GM23338 (cell line): ENCODE data around the gene PCSK6. TPM values are rescaled to one million over a fixed set of nuclear protein-coding genes. Genes with fewer than 3 reads are reported as not detected.

Source experiments
- ATAC-seq: fragments of 200-7000 bp; cut with Tn5 transposase; 3 replicates; pipeline ENCODE4 v1.9.1; 2020
- DNase-seq: peaks from one replicate; pipeline ENCODE4 v3.0.0-alpha.2; 2015; ENCODE audit warnings: low spot score
- H2AFZ ChIP-seq: fragments of 200-600 bp; sonication (generic); 2 replicates; pipeline ENCODE4 v1.8.0; 2016; ENCODE audit warnings: antibody characterized with exemption, mild to moderate bottlenecking, moderate library complexity
- H3F3A ChIP-seq: fragments of 200-600 bp; sonication (generic); replicated peaks from 2 replicates; pipeline ENCODE4 v1.8.0; 2017; ENCODE audit warnings: antibody characterized with exemption, mixed run types, low read depth
- H3K27ac ChIP-seq: fragments of 200-600 bp; sonication (generic); 2 replicates; pipeline ENCODE4 v1.6.1; 2016; ENCODE audit warnings: low read depth
- H3K27me3 ChIP-seq: fragments of 200-600 bp; sonication (generic); 2 replicates; pipeline ENCODE4 v1.8.0; 2016; ENCODE audit warnings: mild to moderate bottlenecking, mixed run types, moderate library complexity; ENCODE audit not compliant: insufficient read depth
- H3K36me3 ChIP-seq: fragments of 200-600 bp; sonication (generic); 2 replicates; pipeline ENCODE4 v1.8.0; 2016; ENCODE audit warnings: mild to moderate bottlenecking; ENCODE audit not compliant: insufficient read depth
- H3K4me1 ChIP-seq: fragments of 200-600 bp; sonication (generic); 2 replicates; pipeline ENCODE4 v1.8.0; 2016; ENCODE audit warnings: mild to moderate bottlenecking, moderate library complexity; ENCODE audit not compliant: insufficient read depth
- H3K4me2 ChIP-seq: fragments of 200-600 bp; sonication (generic); 2 replicates; pipeline ENCODE4 v1.7.1; 2017; ENCODE audit warnings: mixed run types
- H3K4me3 ChIP-seq: fragments of 200-600 bp; sonication (generic); 2 replicates; pipeline ENCODE4 v1.6.1; 2016; ENCODE audit warnings: mixed run types
- H3K79me2 ChIP-seq: fragments of 200-600 bp; sonication (generic); replicated peaks from 2 replicates; pipeline ENCODE4 v1.8.0; 2017; ENCODE audit warnings: mild to moderate bottlenecking; ENCODE audit not compliant: insufficient read depth
- H3K9me2 ChIP-seq: fragments of 200-600 bp; sonication (generic); 2 replicates; pipeline ENCODE4 v1.8.0; 2017; ENCODE audit not compliant: insufficient read depth
- H4K20me1 ChIP-seq: fragments of 200-600 bp; sonication (generic); replicated peaks from 2 replicates; pipeline ENCODE4 v1.8.0; 2017; ENCODE audit warnings: mild to moderate bottlenecking; ENCODE audit not compliant: insufficient read depth
- H3K27ac Mint-ChIP-seq: 2 replicates; pipeline ENCODE4 v1.8.0; 2020; ENCODE audit warnings: inconsistent platforms, mild to moderate bottlenecking, moderate library complexity, mixed read lengths
- H3K27me3 Mint-ChIP-seq: 3 replicates; pipeline ENCODE4 v1.8.0; 2022; ENCODE audit warnings: low read depth, mild to moderate bottlenecking, moderate library complexity, mixed read lengths, inconsistent platforms; ENCODE audit not compliant: insufficient read depth, poor library complexity
- H3K36me3 Mint-ChIP-seq: 3 replicates; pipeline ENCODE4 v1.8.0; 2021; ENCODE audit warnings: low read depth, mild to moderate bottlenecking, inconsistent platforms, moderate library complexity, mixed read lengths
- H3K4me1 Mint-ChIP-seq: 3 replicates; pipeline ENCODE4 v1.8.0; 2020; ENCODE audit warnings: mild to moderate bottlenecking, inconsistent platforms, mixed read lengths
- H3K4me3 Mint-ChIP-seq: 3 replicates; pipeline ENCODE4 v1.8.0; 2021; ENCODE audit warnings: moderate library complexity, mild to moderate bottlenecking, inconsistent platforms, mixed read lengths
- H3K9me3 Mint-ChIP-seq: 3 replicates; pipeline ENCODE4 v1.8.0; 2020; ENCODE audit warnings: moderate library complexity, mild to moderate bottlenecking, inconsistent platforms, mixed read lengths
- CREB1 ChIP-seq: fragments of 250-450 bp; sonication (Bioruptor Pico); IDR thresholded peaks from 2 replicates; pipeline ENCODE4 v1.5.0; 2020; ENCODE audit warnings: low read depth, mild to moderate bottlenecking, moderate library complexity
- CTCF ChIP-seq, 2 experiments: fragments of 200-600 bp in 1 of 2; sonication (generic) in 1 of 2; conservative IDR thresholded peaks; 2 replicates each; pipeline versions ENCODE4 v1.5.1 to v1.6.1; 2016 to 2017; ENCODE audit warnings: antibody characterized with exemption in 2 of 2, low read depth in 2 of 2, mild to moderate bottlenecking in 2 of 2, moderate library complexity in 1 of 2
- EZH2 ChIP-seq: fragments of 200-600 bp; sonication (generic); IDR thresholded peaks from one replicate; pipeline ENCODE4 v1.8.0; 2017; ENCODE audit warnings: antibody characterized with exemption, mild to moderate bottlenecking, low read depth; ENCODE audit not compliant: unreplicated experiment
- EZH2phosphoT487 ChIP-seq: fragments of 200-600 bp; sonication (generic); IDR thresholded peaks from one replicate; pipeline ENCODE4 v1.8.1; 2018; ENCODE audit warnings: antibody characterized with exemption; ENCODE audit not compliant: unreplicated experiment
- JUNB ChIP-seq: IDR thresholded peaks from one replicate; pipeline ENCODE4 v1.6.1; 2016; ENCODE audit warnings: antibody characterized with exemption; ENCODE audit not compliant: unreplicated experiment
- NANOG ChIP-seq: IDR thresholded peaks from 2 replicates; pipeline ENCODE4 v1.6.1; 2016; ENCODE audit warnings: antibody characterized with exemption, borderline replicate concordance
- POLR2AphosphoS5 ChIP-seq: IDR thresholded peaks from 2 replicates; pipeline ENCODE4 v1.6.1; 2016; ENCODE audit warnings: antibody characterized with exemption, low read depth
- STAT1 ChIP-seq: IDR thresholded peaks from one replicate; pipeline ENCODE4 v1.6.1; 2016; ENCODE audit warnings: antibody characterized with exemption; ENCODE audit not compliant: unreplicated experiment
- ZNF114 ChIP-seq: fragments of 250-450 bp; sonication (Bioruptor Pico); IDR thresholded peaks from 2 replicates; pipeline ENCODE4 v1.5.0; 2020; ENCODE audit warnings: mild to moderate bottlenecking, moderate library complexity
- ZNF331 ChIP-seq: fragments of 250-450 bp; sonication (Bioruptor Pico); IDR thresholded peaks from 2 replicates; pipeline ENCODE4 v1.5.0; 2020; ENCODE audit warnings: low read depth, mild to moderate bottlenecking, moderate library complexity
- polyA plus RNA-seq: library from polyadenylated mRNA; unstranded; fragments of >200 nt; fragmentation: Nextera tagmentation; extraction: Ambion mirVana; gene quantifications from 2 replicates; pipeline ENCODE4 v1.2.1, GENCODE V29; 2016
- total RNA-seq: library from RNA; depleted of rRNA; stranded (reverse); fragments of >200 nt; shearing (Covaris generic); gene quantifications from 2 replicates; pipeline ENCODE4 v1.2.3, GENCODE V29; 2014
- TF ChIP-seq, protein P1 (sequence below): IDR thresholded peaks from one replicate; pipeline ENCODE4 v1.6.1; 2018; ENCODE audit warnings: antibody characterized with exemption; ENCODE audit not compliant: unreplicated experiment
- TF ChIP-seq, protein P2 (sequence below): IDR thresholded peaks from 2 replicates; pipeline ENCODE4 v1.6.1; 2016; ENCODE audit warnings: antibody characterized with exemption
- TF ChIP-seq, protein P3 (sequence below): fragments of 250-450 bp; sonication (Bioruptor Pico); IDR thresholded peaks from 2 replicates; pipeline ENCODE4 v1.5.0; 2020; ENCODE audit warnings: mild to moderate bottlenecking, moderate library complexity

PCSK6 gene
- total and polyA plus RNA-seq, 2 experiments from 2014 or later = 1.7 to 6.7 TPM

DNA sequence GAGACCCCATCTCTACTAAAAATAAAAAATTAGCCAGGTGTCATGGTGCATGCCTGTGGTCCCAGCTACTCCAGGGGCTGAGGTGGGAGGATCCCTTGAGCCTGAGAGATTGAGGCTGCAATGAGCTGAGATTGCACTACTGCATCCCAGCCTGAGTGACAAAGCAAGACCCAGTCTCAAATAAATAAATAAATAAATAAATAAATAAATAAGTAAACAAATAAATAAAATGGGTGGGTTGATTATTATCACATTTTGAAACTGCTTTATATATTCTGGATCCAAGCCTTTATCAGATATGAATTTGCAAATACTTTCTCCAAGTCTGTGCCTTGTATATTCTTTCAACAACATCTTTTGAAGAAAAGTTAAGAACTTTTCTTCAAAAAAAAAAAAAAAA lies 22.2 kb upstream of the PCSK6 start:
- no peaks in the 10 kb centered on the region for H3K9me2 ChIP-seq
- Mint-ChIP-seq H3K27me3 (peaks cover 6% of the 10 kb centered on the region), H3K9me3 (peaks cover 6% of the 10 kb centered on the region; the same call in 1 of the 3 replicates), H3K4me1 (no peaks in the 10 kb centered on the region), H3K27ac (no peak overlapping the region), H3K4me3 (no peak overlapping the region), H3K36me3 (no peaks in the 10 kb centered on the region)
- H3K27ac ChIP-seq = no peak overlapping the region
- no peak overlapping the region for H3K4me3 ChIP-seq
- TF ChIP-seq STAT1 = no peak
- no peak for TF ChIP-seq NANOG
- TF ChIP-seq, protein P1, sequence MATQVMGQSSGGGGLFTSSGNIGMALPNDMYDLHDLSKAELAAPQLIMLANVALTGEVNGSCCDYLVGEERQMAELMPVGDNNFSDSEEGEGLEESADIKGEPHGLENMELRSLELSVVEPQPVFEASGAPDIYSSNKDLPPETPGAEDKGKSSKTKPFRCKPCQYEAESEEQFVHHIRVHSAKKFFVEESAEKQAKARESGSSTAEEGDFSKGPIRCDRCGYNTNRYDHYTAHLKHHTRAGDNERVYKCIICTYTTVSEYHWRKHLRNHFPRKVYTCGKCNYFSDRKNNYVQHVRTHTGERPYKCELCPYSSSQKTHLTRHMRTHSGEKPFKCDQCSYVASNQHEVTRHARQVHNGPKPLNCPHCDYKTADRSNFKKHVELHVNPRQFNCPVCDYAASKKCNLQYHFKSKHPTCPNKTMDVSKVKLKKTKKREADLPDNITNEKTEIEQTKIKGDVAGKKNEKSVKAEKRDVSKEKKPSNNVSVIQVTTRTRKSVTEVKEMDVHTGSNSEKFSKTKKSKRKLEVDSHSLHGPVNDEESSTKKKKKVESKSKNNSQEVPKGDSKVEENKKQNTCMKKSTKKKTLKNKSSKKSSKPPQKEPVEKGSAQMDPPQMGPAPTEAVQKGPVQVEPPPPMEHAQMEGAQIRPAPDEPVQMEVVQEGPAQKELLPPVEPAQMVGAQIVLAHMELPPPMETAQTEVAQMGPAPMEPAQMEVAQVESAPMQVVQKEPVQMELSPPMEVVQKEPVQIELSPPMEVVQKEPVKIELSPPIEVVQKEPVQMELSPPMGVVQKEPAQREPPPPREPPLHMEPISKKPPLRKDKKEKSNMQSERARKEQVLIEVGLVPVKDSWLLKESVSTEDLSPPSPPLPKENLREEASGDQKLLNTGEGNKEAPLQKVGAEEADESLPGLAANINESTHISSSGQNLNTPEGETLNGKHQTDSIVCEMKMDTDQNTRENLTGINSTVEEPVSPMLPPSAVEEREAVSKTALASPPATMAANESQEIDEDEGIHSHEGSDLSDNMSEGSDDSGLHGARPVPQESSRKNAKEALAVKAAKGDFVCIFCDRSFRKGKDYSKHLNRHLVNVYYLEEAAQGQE = no peak
- no peak for TF ChIP-seq EZH2phosphoT487
- no peak for TF ChIP-seq JUNB
- TF ChIP-seq CREB1 (CRISPR knock-in tag) = no peak
- no peak for TF ChIP-seq POLR2AphosphoS5
- TF ChIP-seq, protein P2, sequence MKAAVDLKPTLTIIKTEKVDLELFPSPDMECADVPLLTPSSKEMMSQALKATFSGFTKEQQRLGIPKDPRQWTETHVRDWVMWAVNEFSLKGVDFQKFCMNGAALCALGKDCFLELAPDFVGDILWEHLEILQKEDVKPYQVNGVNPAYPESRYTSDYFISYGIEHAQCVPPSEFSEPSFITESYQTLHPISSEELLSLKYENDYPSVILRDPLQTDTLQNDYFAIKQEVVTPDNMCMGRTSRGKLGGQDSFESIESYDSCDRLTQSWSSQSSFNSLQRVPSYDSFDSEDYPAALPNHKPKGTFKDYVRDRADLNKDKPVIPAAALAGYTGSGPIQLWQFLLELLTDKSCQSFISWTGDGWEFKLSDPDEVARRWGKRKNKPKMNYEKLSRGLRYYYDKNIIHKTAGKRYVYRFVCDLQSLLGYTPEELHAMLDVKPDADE = no peak
- TF ChIP-seq ZNF114 (CRISPR knock-in tag) = no peak
- TF ChIP-seq, protein P3, sequence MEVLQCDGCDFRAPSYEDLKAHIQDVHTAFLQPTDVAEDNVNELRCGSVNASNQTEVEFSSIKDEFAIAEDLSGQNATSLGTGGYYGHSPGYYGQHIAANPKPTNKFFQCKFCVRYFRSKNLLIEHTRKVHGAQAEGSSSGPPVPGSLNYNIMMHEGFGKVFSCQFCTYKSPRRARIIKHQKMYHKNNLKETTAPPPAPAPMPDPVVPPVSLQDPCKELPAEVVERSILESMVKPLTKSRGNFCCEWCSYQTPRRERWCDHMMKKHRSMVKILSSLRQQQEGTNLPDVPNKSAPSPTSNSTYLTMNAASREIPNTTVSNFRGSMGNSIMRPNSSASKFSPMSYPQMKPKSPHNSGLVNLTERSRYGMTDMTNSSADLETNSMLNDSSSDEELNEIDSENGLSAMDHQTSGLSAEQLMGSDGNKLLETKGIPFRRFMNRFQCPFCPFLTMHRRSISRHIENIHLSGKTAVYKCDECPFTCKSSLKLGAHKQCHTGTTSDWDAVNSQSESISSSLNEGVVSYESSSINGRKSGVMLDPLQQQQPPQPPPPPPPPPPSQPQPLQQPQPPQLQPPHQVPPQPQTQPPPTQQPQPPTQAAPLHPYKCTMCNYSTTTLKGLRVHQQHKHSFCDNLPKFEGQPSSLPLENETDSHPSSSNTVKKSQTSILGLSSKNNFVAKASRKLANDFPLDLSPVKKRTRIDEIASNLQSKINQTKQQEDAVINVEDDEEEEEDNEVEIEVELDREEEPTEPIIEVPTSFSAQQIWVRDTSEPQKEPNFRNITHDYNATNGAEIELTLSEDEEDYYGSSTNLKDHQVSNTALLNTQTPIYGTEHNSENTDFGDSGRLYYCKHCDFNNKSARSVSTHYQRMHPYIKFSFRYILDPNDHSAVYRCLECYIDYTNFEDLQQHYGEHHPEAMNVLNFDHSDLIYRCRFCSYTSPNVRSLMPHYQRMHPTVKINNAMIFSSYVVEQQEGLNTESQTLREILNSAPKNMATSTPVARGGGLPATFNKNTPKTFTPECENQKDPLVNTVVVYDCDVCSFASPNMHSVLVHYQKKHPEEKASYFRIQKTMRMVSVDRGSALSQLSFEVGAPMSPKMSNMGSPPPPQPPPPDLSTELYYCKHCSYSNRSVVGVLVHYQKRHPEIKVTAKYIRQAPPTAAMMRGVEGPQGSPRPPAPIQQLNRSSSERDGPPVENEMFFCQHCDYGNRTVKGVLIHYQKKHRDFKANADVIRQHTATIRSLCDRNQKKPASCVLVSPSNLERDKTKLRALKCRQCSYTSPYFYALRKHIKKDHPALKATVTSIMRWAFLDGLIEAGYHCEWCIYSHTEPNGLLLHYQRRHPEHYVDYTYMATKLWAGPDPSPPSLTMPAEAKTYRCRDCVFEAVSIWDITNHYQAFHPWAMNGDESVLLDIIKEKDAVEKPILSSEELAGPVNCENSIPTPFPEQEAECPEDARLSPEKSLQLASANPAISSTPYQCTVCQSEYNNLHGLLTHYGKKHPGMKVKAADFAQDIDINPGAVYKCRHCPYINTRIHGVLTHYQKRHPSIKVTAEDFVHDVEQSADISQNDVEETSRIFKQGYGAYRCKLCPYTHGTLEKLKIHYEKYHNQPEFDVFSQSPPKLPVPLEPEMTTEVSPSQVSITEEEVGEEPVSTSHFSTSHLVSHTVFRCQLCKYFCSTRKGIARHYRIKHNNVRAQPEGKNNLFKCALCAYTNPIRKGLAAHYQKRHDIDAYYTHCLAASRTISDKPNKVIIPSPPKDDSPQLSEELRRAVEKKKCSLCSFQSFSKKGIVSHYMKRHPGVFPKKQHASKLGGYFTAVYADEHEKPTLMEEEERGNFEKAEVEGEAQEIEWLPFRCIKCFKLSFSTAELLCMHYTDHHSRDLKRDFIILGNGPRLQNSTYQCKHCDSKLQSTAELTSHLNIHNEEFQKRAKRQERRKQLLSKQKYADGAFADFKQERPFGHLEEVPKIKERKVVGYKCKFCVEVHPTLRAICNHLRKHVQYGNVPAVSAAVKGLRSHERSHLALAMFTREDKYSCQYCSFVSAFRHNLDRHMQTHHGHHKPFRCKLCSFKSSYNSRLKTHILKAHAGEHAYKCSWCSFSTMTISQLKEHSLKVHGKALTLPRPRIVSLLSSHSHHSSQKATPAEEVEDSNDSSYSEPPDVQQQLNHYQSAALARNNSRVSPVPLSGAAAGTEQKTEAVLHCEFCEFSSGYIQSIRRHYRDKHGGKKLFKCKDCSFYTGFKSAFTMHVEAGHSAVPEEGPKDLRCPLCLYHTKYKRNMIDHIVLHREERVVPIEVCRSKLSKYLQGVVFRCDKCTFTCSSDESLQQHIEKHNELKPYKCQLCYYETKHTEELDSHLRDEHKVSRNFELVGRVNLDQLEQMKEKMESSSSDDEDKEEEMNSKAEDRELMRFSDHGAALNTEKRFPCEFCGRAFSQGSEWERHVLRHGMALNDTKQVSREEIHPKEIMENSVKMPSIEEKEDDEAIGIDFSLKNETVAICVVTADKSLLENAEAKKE = no peak
- TF ChIP-seq CTCF (conservative IDR thresholded peaks at IDR 0.05; ENCODE audit: low read depth in 2 of 2) = no peak
- no peak for TF ChIP-seq ZNF331 (CRISPR knock-in tag)
- no peak for TF ChIP-seq EZH2
- no peak for ATAC-seq
- H2AFZ ChIP-seq = no peak overlapping the region
- H3K4me1 ChIP-seq = no peaks in the 10 kb centered on the region
- no peak for DNase-seq
- no peaks in the 10 kb centered on the region for H4K20me1 ChIP-seq
- no peaks in the 10 kb centered on the region for H3K27me3 ChIP-seq
- no peaks in the 10 kb centered on the region for H3F3A ChIP-seq
- no peaks in the 10 kb centered on the region for H3K79me2 ChIP-seq
- no peaks in the 10 kb centered on the region for H3K36me3 ChIP-seq
- no peak overlapping the region for H3K4me2 ChIP-seq
